Lung (tissue), 12 donors: Measurements from ENCODE around the gene MRM3. TPM values are rescaled to one million over a fixed set of nuclear protein-coding genes. Genes with fewer than 3 reads are reported as not detected.
A peak's percentile ranks its signal among the peaks of the same experiment; 100 is the strongest.

ENCODE experiments used
- ATAC-seq: fragments of 200-7000 bp; cut with Tn5 transposase; one replicate; pipeline ENCODE4 v1.9.1; 2020; ENCODE audit warnings: moderate number of reproducible peaks; ENCODE audit not compliant: insufficient read depth, low FRiP score
- DNase-seq, 3 donors: peaks; one replicate each; pipeline ENCODE4 v3.0.0-alpha.2; 2013 to 2017
- H3K27ac ChIP-seq, 2 donors: one replicate each; pipeline ENCODE4 v1.5.1; 2013; ENCODE audit warnings: mild to moderate bottlenecking in 2 of 2, moderate library complexity in 2 of 2, control low read depth in 1 of 2, inconsistent platforms in 1 of 2, low read depth in 1 of 2, low read length in 1 of 2
- H3K27me3 ChIP-seq, 3 donors: one replicate each; pipeline ENCODE4 v1.5.1; 2013; ENCODE audit warnings: low read length in 2 of 3; ENCODE audit not compliant: control insufficient read depth in 3 of 3, insufficient read depth in 3 of 3
- H3K36me3 ChIP-seq, 4 donors: one replicate each; pipeline ENCODE4 v1.5.1; 2013; ENCODE audit warnings: low read length in 4 of 4, mild to moderate bottlenecking in 1 of 4, moderate library complexity in 1 of 4; ENCODE audit not compliant: control insufficient read depth in 4 of 4, insufficient read depth in 4 of 4
- H3K4me1 ChIP-seq, 5 donors: one replicate each; pipeline ENCODE4 v1.5.1; 2013; ENCODE audit warnings: low read length in 5 of 5, mild to moderate bottlenecking in 2 of 5, moderate library complexity in 1 of 5; ENCODE audit not compliant: control insufficient read depth in 5 of 5, insufficient read depth in 5 of 5
- H3K4me3 ChIP-seq: one replicate; pipeline ENCODE4 v1.5.1; 2013; ENCODE audit warnings: mild to moderate bottlenecking, control low read depth, moderate library complexity
- H3K9ac ChIP-seq, 2 donors: one replicate each; pipeline ENCODE4 v1.5.1; 2013; ENCODE audit warnings: low read length in 2 of 2, control low read depth in 1 of 2; ENCODE audit not compliant: insufficient read depth in 1 of 2
- H3K9me3 ChIP-seq, 4 donors: one replicate each; pipeline ENCODE4 v1.5.1; 2013; ENCODE audit warnings: low read length in 3 of 4, mild to moderate bottlenecking in 1 of 4, moderate library complexity in 1 of 4; ENCODE audit not compliant: control insufficient read depth in 4 of 4, insufficient read depth in 3 of 4
- WGBS, 2 donors: extraction: QIAGEN DNeasy Blood & Tissue Kit; methylation state at CpG; one replicate each; pipeline ENCODE4 v1.1.7; 2013; 5-methylcytosine and 5-hydroxymethylcytosine counted together
- polyA plus RNA-seq, 2 donors: library from polyadenylated mRNA; stranded (reverse); fragments of 200-250 nt; gene quantifications; one replicate each; pipeline ENCODE4 v1.2.1, GENCODE V29; 2013
- total RNA-seq, 2 donors: library from RNA; depleted of rRNA in 1 of 2; stranded (reverse); fragments of >200 nt in 1 of 2; gene quantifications; one replicate each; pipeline ENCODE4 v1.2.1, GENCODE V29; 2014 to 2021
- TF ChIP-seq, protein P1 (sequence below): IDR thresholded peaks from 2 replicates; pipeline ENCODE4 v1.5.1; 2012; ENCODE audit warnings: mild to moderate bottlenecking; ENCODE audit errors: control extremely low read depth, extremely low read depth
- donor health status: control.
- donor health status: control.
- donor health status: Bipolar disorder and iron deficiency.
- donor health status: healthy.
- donor health status: DM: yes; HTN: yes; CAD: no.

Gene MRM3
- total and polyA plus RNA-seq, 4 donors: 10.4 to 16.3 (median 13.1) TPM

DNA sequence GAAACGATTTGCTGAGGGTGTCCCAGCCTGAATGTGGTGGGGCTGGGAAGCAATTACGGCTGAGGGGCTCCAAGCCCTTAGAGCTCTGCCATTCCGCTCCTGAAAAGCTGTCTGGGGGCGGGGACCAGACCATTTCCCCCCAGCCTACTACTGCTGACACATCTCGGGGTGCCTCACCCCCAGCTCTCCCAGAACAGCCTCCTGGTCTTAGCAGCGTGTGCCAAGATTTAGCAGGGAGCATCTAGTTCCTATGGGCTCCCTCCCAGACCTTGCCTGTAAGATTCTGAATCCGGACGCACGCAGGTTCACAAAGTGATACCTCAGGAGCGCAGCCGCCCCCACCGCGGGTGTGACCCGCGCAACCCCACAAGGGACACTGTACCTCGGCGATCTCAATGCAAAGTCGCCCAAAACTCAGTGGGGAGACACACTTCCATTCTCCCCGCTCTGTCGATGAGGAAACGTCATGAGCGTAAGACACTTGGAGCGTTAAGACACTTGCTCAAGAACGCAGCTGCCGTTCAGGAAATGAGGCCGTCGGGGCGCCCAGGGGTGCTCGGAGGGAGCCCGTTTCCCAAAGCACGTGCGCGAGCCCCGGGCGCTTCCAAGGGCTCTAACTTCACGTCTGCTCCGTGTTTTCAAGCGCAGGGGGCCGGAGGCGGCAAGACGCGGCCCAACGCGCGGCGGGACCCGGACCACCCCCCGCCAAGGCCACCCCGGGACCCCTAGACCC lies 30.7 kb upstream of the MRM3 start:
- peak overlapping the region; percentile 61 to 82 for H3K27ac ChIP-seq

DNA sequence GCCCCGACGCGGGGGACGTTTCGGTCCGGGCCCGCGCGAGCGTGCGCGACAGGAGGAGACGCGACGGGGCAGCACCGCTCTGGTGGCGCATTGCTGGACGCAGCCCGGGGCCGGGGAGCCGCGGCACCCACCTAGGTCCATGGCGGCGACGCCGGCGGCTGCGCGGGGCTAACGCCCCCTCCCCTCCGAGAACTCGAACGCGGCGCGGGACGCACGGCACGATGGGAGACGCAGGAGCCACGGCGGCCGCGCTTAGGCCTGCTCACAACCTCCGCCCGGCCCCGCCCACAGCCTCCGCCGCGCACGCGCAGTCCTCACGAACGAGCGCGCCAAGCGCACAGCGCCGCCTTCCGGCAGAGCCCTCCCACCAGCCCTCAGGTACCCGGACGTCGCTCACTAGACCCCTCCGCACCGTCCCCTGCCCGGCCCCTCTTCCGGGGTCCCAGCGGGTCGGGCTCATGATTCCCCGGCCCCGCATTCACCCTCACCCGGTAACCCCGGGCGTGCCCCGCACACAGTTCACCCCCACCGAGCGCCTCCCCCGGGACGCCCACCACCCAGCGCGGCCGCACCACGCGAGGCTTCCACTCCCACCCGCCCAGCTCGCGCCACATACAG lies 30.0 kb upstream of the MRM3 start, which contains the start of gene GEMIN4:
TSS of gene GEMIN4 (minus strand) at position 263 of the 618 bp plus-strand sequence. CDS start at position 141, 122 bp downstream.
- TF ChIP-seq, protein P1, sequence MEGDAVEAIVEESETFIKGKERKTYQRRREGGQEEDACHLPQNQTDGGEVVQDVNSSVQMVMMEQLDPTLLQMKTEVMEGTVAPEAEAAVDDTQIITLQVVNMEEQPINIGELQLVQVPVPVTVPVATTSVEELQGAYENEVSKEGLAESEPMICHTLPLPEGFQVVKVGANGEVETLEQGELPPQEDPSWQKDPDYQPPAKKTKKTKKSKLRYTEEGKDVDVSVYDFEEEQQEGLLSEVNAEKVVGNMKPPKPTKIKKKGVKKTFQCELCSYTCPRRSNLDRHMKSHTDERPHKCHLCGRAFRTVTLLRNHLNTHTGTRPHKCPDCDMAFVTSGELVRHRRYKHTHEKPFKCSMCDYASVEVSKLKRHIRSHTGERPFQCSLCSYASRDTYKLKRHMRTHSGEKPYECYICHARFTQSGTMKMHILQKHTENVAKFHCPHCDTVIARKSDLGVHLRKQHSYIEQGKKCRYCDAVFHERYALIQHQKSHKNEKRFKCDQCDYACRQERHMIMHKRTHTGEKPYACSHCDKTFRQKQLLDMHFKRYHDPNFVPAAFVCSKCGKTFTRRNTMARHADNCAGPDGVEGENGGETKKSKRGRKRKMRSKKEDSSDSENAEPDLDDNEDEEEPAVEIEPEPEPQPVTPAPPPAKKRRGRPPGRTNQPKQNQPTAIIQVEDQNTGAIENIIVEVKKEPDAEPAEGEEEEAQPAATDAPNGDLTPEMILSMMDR: peak; percentile 85
- Histone ChIP-seq H3K36me3 (peaks cover 0 to 15% (median 7%) of the 10 kb centered on the region in 4 donors), H3K4me3 (peak within 1 kb of the TSS; percentile 92), H3K4me1 (peaks cover 6 to 12% (median 8%) of the 10 kb centered on the region in 5 donors), H3K9me3 (no peaks in the 10 kb centered on the region), H3K27ac (peak within 1 kb of the TSS; percentile 63 to 82), H3K9ac (peak within 1 kb of the TSS; percentile 49 to 81), H3K27me3 (no peaks in the 10 kb centered on the region)
- ATAC-seq (peak; percentile 96), DNase-seq (peak; percentile 95 to 96 (median 96))
- 0 to 1% methylated on average over 33 to 87 of the region's 87 CpGs for WGBS, 2 donors

More for the DNA sequence above, 30.7 kb upstream of the MRM3 start:
- H3K9me3 ChIP-seq: no peaks in the 10 kb centered on the region
- H3K4me3 ChIP-seq: peak overlapping the region; percentile 92
- peak; percentile 38 for ATAC-seq
- TF ChIP-seq, protein P1: no peak
- peak overlapping the region; percentile 49 to 81 for H3K9ac ChIP-seq
- peaks cover 0 to 18% (median 10%) of the 10 kb centered on the region in 4 donors for H3K36me3 ChIP-seq
- H3K27me3 ChIP-seq: no peaks in the 10 kb centered on the region
- DNase-seq: peak; percentile 28 to 34 (median 30)
- 2% methylated on average over 49 of the region's 49 CpGs for WGBS, 2 donors
- peaks cover 6 to 12% (median 8%) of the 10 kb centered on the region in 5 donors for H3K4me1 ChIP-seq

DNA sequence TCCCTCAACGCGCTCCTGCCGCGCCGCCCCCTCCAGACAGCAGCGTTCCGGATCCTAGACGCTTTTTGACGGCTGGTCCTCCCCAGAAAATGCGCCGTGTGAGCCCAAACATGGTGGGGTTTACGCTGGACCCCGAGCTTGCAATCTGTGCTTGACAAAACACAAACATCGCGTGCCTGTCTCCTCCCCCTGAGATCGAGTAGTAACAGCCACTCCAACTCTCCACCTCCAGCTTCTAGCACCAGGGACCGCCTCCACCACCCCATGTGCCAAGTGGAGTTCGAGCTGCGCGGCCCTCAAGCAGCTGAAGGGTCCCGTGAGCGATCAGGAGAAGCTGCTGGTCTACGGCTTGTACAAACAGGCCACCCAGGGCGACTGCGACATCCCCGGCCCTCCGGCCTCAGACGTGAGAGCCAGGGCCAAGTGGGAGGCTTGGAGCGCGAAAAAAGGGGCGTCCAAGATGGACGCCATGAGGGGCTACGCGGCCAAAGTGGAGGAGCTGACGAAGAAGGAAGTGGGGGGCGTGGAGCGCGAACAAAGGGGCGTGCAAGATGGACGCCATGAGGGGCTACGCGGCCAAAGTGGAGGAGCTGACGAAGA lies 29.4 kb upstream of the MRM3 start:
- peak; percentile 92 to 95 (median 94) for DNase-seq
- Histone ChIP-seq H3K36me3 (peaks cover 0 to 10% (median 5%) of the 10 kb centered on the region in 4 donors), H3K27me3 (no peaks in the 10 kb centered on the region), H3K9me3 (no peaks in the 10 kb centered on the region), H3K4me1 (peaks cover 6 to 12% (median 8%) of the 10 kb centered on the region in 5 donors), H3K4me3 (peak overlapping the region; percentile 92), H3K9ac (peak overlapping the region; percentile 14 to 34), H3K27ac (peak overlapping the region; percentile 63 to 79)
- ATAC-seq: peak; percentile 63
- TF ChIP-seq, protein P1: no peak
- 17 to 26% methylated on average over 43 of the region's 43 CpGs for WGBS, 2 donors
